CD14-positive monocyte (primary cell): ENCODE results near the gene SEC16B. TPM values are rescaled to one million over a fixed set of nuclear protein-coding genes. Genes with fewer than 3 reads are reported as not detected.
A peak's percentile ranks its signal among the peaks of the same experiment; 100 is the strongest.

Source experiments
- DNase-seq, 3 donors: peaks; one replicate each; pipeline ENCODE4 v3.0.0-alpha.2; 2011 to 2022
- H2AFZ ChIP-seq: 2 replicates; pipeline ENCODE4 v1.6.0; 2012; ENCODE audit warnings: mild to moderate bottlenecking, low read depth, low read length, inconsistent platforms; ENCODE audit not compliant: insufficient read depth, poor library complexity, severe bottlenecking
- H3K27ac ChIP-seq, 2 donors: 1 replicate in 1 of 2; 2 replicates in 1 of 2; pipeline ENCODE4 v1.5.1; 2012 to 2013; ENCODE audit warnings: low read length in 2 of 2, control low read depth in 1 of 2, inconsistent platforms in 1 of 2, low read depth in 1 of 2, mild to moderate bottlenecking in 1 of 2
- H3K27me3 ChIP-seq, 2 donors: one replicate each; pipeline versions ENCODE4 v1.6.0 to v1.6.1; 2011 to 2013; ENCODE audit warnings: low read length in 2 of 2; ENCODE audit not compliant: control insufficient read depth in 2 of 2, insufficient read depth in 2 of 2
- H3K36me3 ChIP-seq, 2 donors: replicated peaks in 1 of 2; 1 replicate in 1 of 2; 2 replicates in 1 of 2; pipeline versions ENCODE4 v1.5.1 to v1.6.1; 2012 to 2013; ENCODE audit warnings: low read length in 2 of 2, control low read depth in 1 of 2, inconsistent platforms in 1 of 2, mild to moderate bottlenecking in 1 of 2; ENCODE audit not compliant: insufficient read depth in 2 of 2, control insufficient read depth in 1 of 2
- H3K4me1 ChIP-seq, 2 donors: 1 replicate in 1 of 2; 2 replicates in 1 of 2; pipeline versions ENCODE4 v1.5.1 to v1.6.1; 2012 to 2013; ENCODE audit warnings: low read length in 2 of 2, control low read depth in 1 of 2, inconsistent platforms in 1 of 2, mild to moderate bottlenecking in 1 of 2, moderate library complexity in 1 of 2; ENCODE audit not compliant: insufficient read depth in 2 of 2, control insufficient read depth in 1 of 2
- H3K4me2 ChIP-seq: replicated peaks from 2 replicates; pipeline ENCODE3; 2012; ENCODE audit warnings: low read length, moderate library complexity, mild to moderate bottlenecking; ENCODE audit not compliant: poor library complexity, severe bottlenecking; ENCODE audit errors: extremely low read depth
- H3K4me3 ChIP-seq, 3 experiments: fragments of 200-600 bp in 1 of 3; sonication (generic) in 1 of 3; replicated peaks in 1 of 3; 1 replicate in 2 of 3; 2 replicates in 1 of 3; pipeline ENCODE4 v1.5.1; 2011 to 2013; ENCODE audit warnings: low read length in 3 of 3, mild to moderate bottlenecking in 3 of 3, control low read depth in 2 of 3, low read depth in 2 of 3, inconsistent platforms in 1 of 3, moderate library complexity in 1 of 3
- H3K79me2 ChIP-seq: 2 replicates; pipeline ENCODE4 v1.6.0; 2012; ENCODE audit warnings: mild to moderate bottlenecking, control low read depth, inconsistent platforms, low read length, moderate library complexity; ENCODE audit not compliant: insufficient read depth
- H3K9ac ChIP-seq: 2 replicates; pipeline ENCODE4 v1.6.0; 2017; ENCODE audit warnings: low read length, mild to moderate bottlenecking; ENCODE audit not compliant: insufficient read depth, poor library complexity, severe bottlenecking
- H3K9me3 ChIP-seq, 2 donors: replicated peaks in 1 of 2; 1 replicate in 1 of 2; 2 replicates in 1 of 2; pipeline versions ENCODE4 v1.5.1 to v1.6.1; 2012 to 2013; ENCODE audit warnings: low read length in 2 of 2, control low read depth in 1 of 2; ENCODE audit not compliant: control insufficient read depth in 1 of 2, insufficient read depth in 1 of 2
- H4K20me1 ChIP-seq: 2 replicates; pipeline ENCODE4 v1.6.0; 2012; ENCODE audit warnings: mild to moderate bottlenecking, low read length, control low read depth, moderate library complexity; ENCODE audit not compliant: insufficient read depth
- H3K27ac Mint-ChIP-seq, 7 donors: one replicate each; pipeline ENCODE4 v1.8.0; 2020; ENCODE audit warnings: mild to moderate bottlenecking in 7 of 7, mixed read lengths in 7 of 7, moderate library complexity in 6 of 7, inconsistent platforms in 2 of 7
- H3K27me3 Mint-ChIP-seq, 3 donors: one replicate each; pipeline ENCODE4 v1.8.0; 2021 to 2022; ENCODE audit warnings: low read depth in 3 of 3, mild to moderate bottlenecking in 3 of 3, mixed read lengths in 3 of 3, moderate library complexity in 3 of 3, inconsistent platforms in 1 of 3
- H3K36me3 Mint-ChIP-seq, 2 donors: one replicate each; pipeline ENCODE4 v1.8.0; 2020; ENCODE audit warnings: mixed read lengths in 2 of 2, inconsistent platforms in 1 of 2, mild to moderate bottlenecking in 1 of 2
- H3K4me1 Mint-ChIP-seq: one replicate; pipeline ENCODE4 v1.8.0; 2020; ENCODE audit warnings: mild to moderate bottlenecking, mixed read lengths
- H3K4me3 Mint-ChIP-seq, 2 donors: one replicate each; pipeline ENCODE4 v1.8.0; 2020; ENCODE audit warnings: mild to moderate bottlenecking in 2 of 2, mixed read lengths in 2 of 2, moderate library complexity in 1 of 2
- H3K9me3 Mint-ChIP-seq, 7 donors: one replicate each; pipeline ENCODE4 v1.8.0; 2020 to 2022; ENCODE audit warnings: mixed read lengths in 7 of 7, mild to moderate bottlenecking in 6 of 7, moderate library complexity in 6 of 7, inconsistent platforms in 2 of 7
- CTCF ChIP-seq: fragments of 200-600 bp; IDR thresholded peaks from one replicate; pipeline ENCODE4 v1.8.0; 2022; ENCODE audit warnings: antibody characterized with exemption, mild to moderate bottlenecking
- WGBS: methylation state at CpG from one replicate; pipeline ENCODE4 v1.1.5; 2013; ENCODE audit warnings: missing lambda C conversion rate; ENCODE audit not compliant: insufficient coverage; 5-methylcytosine and 5-hydroxymethylcytosine counted together
- intact Hi-C, 2 donors: fragments of 100-400 bp; cut with micrococcal nuclease; formaldehyde crosslinking; loops; one replicate each; pipeline versions ENCODE4 v1.15.0 to v1.15.1; 2023
- polyA plus RNA-seq, 3 donors: library from polyadenylated mRNA; depleted of rRNA in 1 of 3; unstranded in 2 of 3; stranded (reverse) in 1 of 3; fragments of 300-500 nt in 2 of 3; fragments of >200 nt in 1 of 3; fragmentation: Illumina TruSeq in 2 of 3; gene quantifications; 1 replicate in 2 of 3; 2 replicates in 1 of 3; pipeline ENCODE4 v1.2.3, GENCODE V29; 2012 to 2021
- small RNA-seq: library from RNA; depleted of rRNA; stranded (forward); fragments of <200 nt; gene quantifications from one replicate; pipeline ENCODE3, GENCODE V24; 2012; ENCODE audit warnings: low read depth; ENCODE audit not compliant: insufficient read length

Gene SEC16B
- polyA plus RNA-seq, 3 donors: 0.10 to 2.0 TPM; not detected in 1

GRCh38 chr1:177897281-177897997 is 72.4 kb downstream of the SEC16B start:
- no peaks in the 10 kb centered on the region for H3K36me3 Mint-ChIP-seq
- no peak overlapping the region for H3K4me3 ChIP-seq
- no peak overlapping the region for H3K9ac ChIP-seq
- peak overlapping the region in 1 of 7 donors; percentile 35 for H3K27ac Mint-ChIP-seq
- no peak overlapping the region for H3K4me2 ChIP-seq
- TF ChIP-seq CTCF: no peak
- no peaks in the 10 kb centered on the region for H3K27me3 ChIP-seq
- H3K4me1 ChIP-seq: no peaks in the 10 kb centered on the region
- 74% methylated on average over 7 of the region's 10 CpGs for WGBS
- no peak for DNase-seq
- no peak overlapping the region for H2AFZ ChIP-seq
- no peaks in the 10 kb centered on the region for H4K20me1 ChIP-seq
- no peak overlapping the region for H3K27ac ChIP-seq
- peaks cover 1 to 4% (median 2%) of the 10 kb centered on the region in 3 donors for H3K27me3 Mint-ChIP-seq
- no peaks in the 10 kb centered on the region for H3K4me1 Mint-ChIP-seq
- intact Hi-C loops: no loop called here
- H3K9me3 Mint-ChIP-seq: peaks cover 2 to 15% (median 5%) of the 10 kb centered on the region in 7 donors
- H3K9me3 ChIP-seq: peaks cover 0 to 3% of the 10 kb centered on the region in 2 donors
- H3K36me3 ChIP-seq: no peaks in the 10 kb centered on the region
- H3K79me2 ChIP-seq: no peaks in the 10 kb centered on the region
- H3K4me3 Mint-ChIP-seq: no peak overlapping the region

Small RNA genes lying within 50 kb of the gene (small RNA-seq; reads per million reads assigned to genes)
- gene AL359075.1: not detected

Other genes with a start within 250 kb of the SEC16B start
- under 1 TPM; 0.15 to 1.00 (median 0.63) TPM for gene RASAL2, start 124.0 kb upstream of the SEC16B start, polyA plus RNA-seq